Upper lobe of right lung (tissue), 1 donor: Measurements from ENCODE around the gene RNF13. TPM values are rescaled to one million over a fixed set of nuclear protein-coding genes. Genes with fewer than 3 reads are reported as not detected.
A peak's percentile ranks its signal among the peaks of the same experiment; 100 is the strongest.
"Not testable (repeated sequence)": the region's sequence is repeated elsewhere in the genome, so short reads cannot be mapped to it uniquely, and the experiment has no call there.

Source experiments
- ATAC-seq: fragments of 200-7000 bp; cut with Tn5 transposase; one replicate; pipeline ENCODE4 v1.9.1; 2020; ENCODE audit warnings: mild to moderate bottlenecking, moderate library complexity
- DNase-seq: peaks from one replicate; pipeline ENCODE4 v3.0.0-alpha.2; 2020
- H3K27ac ChIP-seq: fragments of 200-600 bp; one replicate; pipeline ENCODE4 v1.8.0; 2022
- H3K27me3 ChIP-seq: fragments of 200-600 bp; one replicate; pipeline ENCODE4 v1.8.0; 2022; ENCODE audit warnings: mild to moderate bottlenecking
- H3K36me3 ChIP-seq: fragments of 200-600 bp; one replicate; pipeline ENCODE4 v1.8.0; 2022
- H3K4me1 ChIP-seq: fragments of 200-600 bp; one replicate; pipeline ENCODE4 v1.8.0; 2022
- H3K4me3 ChIP-seq: fragments of 200-600 bp; one replicate; pipeline ENCODE4 v1.8.0; 2022; ENCODE audit warnings: mild to moderate bottlenecking
- H3K9me3 ChIP-seq: fragments of 200-600 bp; one replicate; pipeline ENCODE4 v1.8.0; 2022
- CTCF ChIP-seq: fragments of 200-600 bp; IDR thresholded peaks from one replicate; pipeline ENCODE4 v1.8.0; 2022; ENCODE audit warnings: antibody characterized with exemption
- intact Hi-C: fragments of 100-400 bp; cut with DNase I; formaldehyde crosslinking; loops from one replicate; pipeline ENCODE4 v1.11.0; 2022
- total RNA-seq: library from RNA; stranded (reverse); fragmentation: NEBNext Ultra II Directional; extraction: Animal tissue kit (Norgen Biotek cat#: 25700); gene quantifications from one replicate; pipeline ENCODE4 v1.2.1, GENCODE V29; 2021
- donor health status: DM: no; HTN: yes; CAD: no; lungs with severe emphysema.

RNF13 gene
- total RNA-seq, 1 donor from 2014 or later = 136 TPM

- Histone ChIP-seq H3K27me3 (no peaks in the 10 kb centered on the region), H3K27ac (peak overlapping the region; percentile 47), H3K9me3 (no peaks in the 10 kb centered on the region), H3K36me3 (no peaks in the 10 kb centered on the region), H3K4me3 (peak overlapping the region; percentile 82), H3K4me1 (peaks cover 42% of the 10 kb centered on the region)
- intact Hi-C loops = no loop called here
- no peak for TF ChIP-seq CTCF
- ATAC-seq (no peak), DNase-seq (no peak)
Measured at GRCh38 chr3:149816311-149816710, 3.3 kb downstream of the RNF13 start.

GRCh38 chr3:149816986-149817385 is 4.0 kb downstream of the RNF13 start:
- no peak for TF ChIP-seq CTCF
- DNase-seq (no peak), ATAC-seq (no peak)
- Histone ChIP-seq H3K4me1 (peaks cover 39% of the 10 kb centered on the region), H3K27ac (peak overlapping the region; percentile 47), H3K27me3 (no peaks in the 10 kb centered on the region), H3K36me3 (no peaks in the 10 kb centered on the region), H3K9me3 (no peaks in the 10 kb centered on the region), H3K4me3 (peak overlapping the region; percentile 82)
- intact Hi-C loops = no loop called here

GRCh38 chr3:149819432-149819831 is 6.4 kb downstream of the RNF13 start:
- DNase-seq (no peak), ATAC-seq (no peak)
- no peak for TF ChIP-seq CTCF
- no peak overlapping the region for H3K27ac ChIP-seq
- H3K36me3 ChIP-seq = no peaks in the 10 kb centered on the region
- H3K4me1 ChIP-seq = peaks cover 34% of the 10 kb centered on the region
- intact Hi-C loops = no loop called here
- H3K9me3 ChIP-seq = no peaks in the 10 kb centered on the region
- H3K4me3 ChIP-seq = no peak overlapping the region
- no peaks in the 10 kb centered on the region for H3K27me3 ChIP-seq

GRCh38 chr3:149820183-149820582 is 7.2 kb downstream of the RNF13 start:
- H3K27me3 ChIP-seq = no peaks in the 10 kb centered on the region
- no peak overlapping the region for H3K4me3 ChIP-seq
- no peak for TF ChIP-seq CTCF
- H3K36me3 ChIP-seq = no peaks in the 10 kb centered on the region
- no peaks in the 10 kb centered on the region for H3K9me3 ChIP-seq
- no peak overlapping the region for H3K27ac ChIP-seq
- H3K4me1 ChIP-seq = peaks cover 26% of the 10 kb centered on the region
- ATAC-seq (no peak), DNase-seq (no peak)
- intact Hi-C loops = no loop called here

- Histone ChIP-seq H3K9me3 (no peaks in the 10 kb centered on the region), H3K27me3 (no peaks in the 10 kb centered on the region), H3K36me3 (no peaks in the 10 kb centered on the region), H3K27ac (no peak overlapping the region), H3K4me1 (no peaks in the 10 kb centered on the region), H3K4me3 (no peak overlapping the region)
- no peak for DNase-seq
- intact Hi-C loops = no loop called here
- no peak for ATAC-seq
- TF ChIP-seq CTCF = no peak
Measured at GRCh38 chr3:149826636-149827035, 13.6 kb downstream of the RNF13 start.

GRCh38 chr3:149828390-149828789 is 15.4 kb downstream of the RNF13 start:
- Histone ChIP-seq H3K27ac (no peak overlapping the region), H3K9me3 (peaks cover 5% of the 10 kb centered on the region), H3K4me3 (no peak overlapping the region), H3K36me3 (no peaks in the 10 kb centered on the region), H3K4me1 (no peaks in the 10 kb centered on the region), H3K27me3 (no peaks in the 10 kb centered on the region)
- intact Hi-C loops = no loop called here
- DNase-seq = no peak
- ATAC-seq = no peak
- no peak for TF ChIP-seq CTCF

- H3K27me3 ChIP-seq, DNase-seq, H3K9me3 ChIP-seq, H3K4me1 ChIP-seq, H3K36me3 ChIP-seq, ATAC-seq, intact Hi-C loops, H3K4me3 ChIP-seq, H3K27ac ChIP-seq: not testable (repeated sequence)
Measured at GRCh38 chr3:149829631-149830030, 16.6 kb downstream of the RNF13 start.
